OCI-LY7 (cell line): ENCODE results near the gene TRPM2. TPM values are rescaled to one million over a fixed set of nuclear protein-coding genes. Genes with fewer than 3 reads are reported as not detected.

ENCODE experiments used
- BruUV-seq: library from RNA; stranded (reverse); fragments of 400-500 nt; replicated peaks from 2 replicates; lab custom pipeline; 2021; lab: Mats Ljungman, UMichigan
- CTCF ChIA-PET: fragments of 300-600 bp; sonication (Branson Sonifier 250); formaldehyde crosslinking; loops from one replicate; lab custom pipeline; 2022; ENCODE audit warnings: antibody characterized with exemption; ENCODE audit not compliant: unreplicated experiment; lab: Charles Lee
- POLR2A ChIA-PET: fragments of 300-600 bp; sonication (Branson Sonifier 250); formaldehyde crosslinking; loops from one replicate; lab custom pipeline; 2022; ENCODE audit warnings: antibody characterized with exemption; lab: Charles Lee
- DNase-seq: peaks from one replicate; pipeline ENCODE4 v3.0.0-alpha.2; 2015; ENCODE audit warnings: low spot score
- H2AFZ ChIP-seq: fragments of 200-600 bp; sonication (generic), shearing (Covaris generic); 2 replicates; pipeline ENCODE4 v1.6.1; 2014; ENCODE audit warnings: mild to moderate bottlenecking, antibody characterized with exemption, low read length, moderate library complexity
- H3K27ac ChIP-seq: fragments of 200-600 bp; sonication (generic); 2 replicates; pipeline ENCODE4 v1.5.1; 2014; ENCODE audit warnings: mixed run types, low read depth, mild to moderate bottlenecking, moderate library complexity, low read length, inconsistent platforms; ENCODE audit not compliant: poor library complexity, severe bottlenecking
- H3K36me3 ChIP-seq: fragments of 200-600 bp; sonication (generic); 2 replicates; pipeline ENCODE4 v1.6.1; 2014; ENCODE audit warnings: mild to moderate bottlenecking, antibody characterized with exemption, low read length, moderate library complexity, mixed read lengths; ENCODE audit not compliant: insufficient read depth
- H3K4me1 ChIP-seq: fragments of 200-600 bp; sonication (generic); 2 replicates; pipeline ENCODE4 v1.5.1; 2014; ENCODE audit warnings: mild to moderate bottlenecking, low read length; ENCODE audit not compliant: insufficient read depth, poor library complexity, severe bottlenecking
- H3K4me2 ChIP-seq: fragments of 200-600 bp; sonication (generic); 2 replicates; pipeline ENCODE4 v1.6.1; 2014; ENCODE audit warnings: mild to moderate bottlenecking, low read length
- H3K4me3 ChIP-seq: fragments of 200-600 bp; sonication (generic); 2 replicates; pipeline ENCODE4 v1.5.1; 2014; ENCODE audit warnings: mild to moderate bottlenecking, low read depth, low read length; ENCODE audit not compliant: poor library complexity, severe bottlenecking
- H3K79me2 ChIP-seq: fragments of 200-600 bp; sonication (generic); 2 replicates; pipeline ENCODE4 v1.6.1; 2016; ENCODE audit warnings: low read depth, mild to moderate bottlenecking, low read length, moderate library complexity, mixed read lengths; ENCODE audit not compliant: insufficient read depth
- H3K9me2 ChIP-seq: fragments of 200-600 bp; sonication (generic); 2 replicates; pipeline ENCODE4 v1.6.1; 2016; ENCODE audit warnings: mild to moderate bottlenecking, low read length, mixed read lengths; ENCODE audit not compliant: insufficient read depth
- H3K9me3 ChIP-seq: fragments of 200-600 bp; sonication (generic); 2 replicates; pipeline ENCODE4 v1.6.1; 2014; ENCODE audit warnings: mild to moderate bottlenecking, mixed run types, low read length, mixed read lengths
- H4K20me1 ChIP-seq: fragments of 200-600 bp; sonication (generic); 2 replicates; pipeline ENCODE4 v1.6.1; 2014; ENCODE audit warnings: mild to moderate bottlenecking, antibody characterized with exemption, low read length, moderate library complexity, mixed read lengths; ENCODE audit not compliant: insufficient read depth
- CTCF ChIP-seq: fragments of 200-600 bp; sonication (generic); conservative IDR thresholded peaks from 2 replicates; pipeline ENCODE4 v1.5.1; 2014; ENCODE audit warnings: mild to moderate bottlenecking, antibody characterized with exemption, low read length, moderate library complexity, mixed read lengths
- EZH2phosphoT487 ChIP-seq: fragments of 200-600 bp; sonication (generic); IDR thresholded peaks from 2 replicates; pipeline ENCODE4 v1.6.1; 2018; ENCODE audit warnings: low read depth, borderline replicate concordance, mild to moderate bottlenecking, mixed run types, antibody characterized with exemption, low read length, moderate library complexity, mixed read lengths
- intact Hi-C: fragments of 100-400 bp; cut with micrococcal nuclease; formaldehyde crosslinking; loops from one replicate; pipeline ENCODE4 v1.10.0; 2022; ENCODE audit not compliant: unreplicated experiment
- total RNA-seq, 2 experiments: library from RNA; depleted of rRNA in 1 of 2; stranded (reverse); fragments of >200 nt in 1 of 2; shearing (Covaris generic) in 1 of 2; gene quantifications; 2 replicates each; pipeline ENCODE4 v1.2.3, GENCODE V29; 2014 to 2022

TRPM2 gene
- total RNA-seq, 2 experiments from 2014 or later = 1.8 to 7.1 TPM

- Histone ChIP-seq H2AFZ (no peak overlapping the region), H4K20me1 (no peaks in the 10 kb centered on the region), H3K9me3 (0 out of 2 replicates have a peak, but pooled peaks cover 7% of the 10 kb centered on the region), H3K79me2 (no peaks in the 10 kb centered on the region), H3K4me2 (no peak overlapping the region), H3K4me1 (no peaks in the 10 kb centered on the region), H3K9me2 (no peaks in the 10 kb centered on the region), H3K27ac (no peak overlapping the region), H3K36me3 (no peaks in the 10 kb centered on the region), H3K4me3 (no peak overlapping the region)
- intact Hi-C loops = no loop called here
- no TSS peak for BruUV-seq
- DNase-seq = no peak
- CTCF ChIA-PET = no interaction called here
- no peak for TF ChIP-seq CTCF
- TF ChIP-seq EZH2phosphoT487 = no peak
- POLR2A ChIA-PET = no interaction called here
These were observed 12.0 kb downstream of the TRPM2 start for GRCh38 chr21:44365251-44365966.

- H3K4me1 ChIP-seq = no peaks in the 10 kb centered on the region
- BruUV-seq = no TSS peak
- H2AFZ ChIP-seq = no peak overlapping the region
- no peaks in the 10 kb centered on the region for H4K20me1 ChIP-seq
- intact Hi-C loops = no loop called here
- POLR2A ChIA-PET = no interaction called here
- no peaks in the 10 kb centered on the region for H3K36me3 ChIP-seq
- CTCF ChIA-PET = no interaction called here
- no peaks in the 10 kb centered on the region for H3K9me2 ChIP-seq
- H3K9me3 ChIP-seq = 0 out of 2 replicates have a peak, but pooled peaks cover 7% of the 10 kb centered on the region
- TF ChIP-seq EZH2phosphoT487 (no peak), CTCF (no peak)
- no peaks in the 10 kb centered on the region for H3K79me2 ChIP-seq
- no peak for DNase-seq
- H3K4me2 ChIP-seq = no peak overlapping the region
- H3K27ac ChIP-seq = no peak overlapping the region
- no peak overlapping the region for H3K4me3 ChIP-seq
These were observed 12.7 kb downstream of the TRPM2 start for GRCh38 chr21:44365967-44366585.

- TF ChIP-seq EZH2phosphoT487 (no peak), CTCF (no peak)
- Histone ChIP-seq H3K36me3 (no peaks in the 10 kb centered on the region), H3K4me3 (no peak overlapping the region), H3K79me2 (no peaks in the 10 kb centered on the region), H3K4me1 (no peaks in the 10 kb centered on the region), H3K9me3 (0 out of 2 replicates have a peak, but pooled peaks cover 7% of the 10 kb centered on the region), H3K27ac (no peak overlapping the region), H4K20me1 (no peaks in the 10 kb centered on the region), H3K4me2 (no peak overlapping the region), H3K9me2 (no peaks in the 10 kb centered on the region), H2AFZ (no peak overlapping the region)
- ChIA-PET POLR2A (no interaction called here), CTCF (no interaction called here)
- intact Hi-C loops = no loop called here
- DNase-seq = no peak
- no TSS peak for BruUV-seq
These were observed 13.3 kb downstream of the TRPM2 start for GRCh38 chr21:44366586-44367211.
